ENCODE results near the gene MED13L. TPM values are rescaled to one million over a fixed set of nuclear protein-coding genes. Genes with fewer than 3 reads are reported as not detected.

Gene MED13L
- polyA plus RNA-seq, 1 of the 3 experiments (the other 2 are of a cell fraction), result 17.1 TPM

DNA sequence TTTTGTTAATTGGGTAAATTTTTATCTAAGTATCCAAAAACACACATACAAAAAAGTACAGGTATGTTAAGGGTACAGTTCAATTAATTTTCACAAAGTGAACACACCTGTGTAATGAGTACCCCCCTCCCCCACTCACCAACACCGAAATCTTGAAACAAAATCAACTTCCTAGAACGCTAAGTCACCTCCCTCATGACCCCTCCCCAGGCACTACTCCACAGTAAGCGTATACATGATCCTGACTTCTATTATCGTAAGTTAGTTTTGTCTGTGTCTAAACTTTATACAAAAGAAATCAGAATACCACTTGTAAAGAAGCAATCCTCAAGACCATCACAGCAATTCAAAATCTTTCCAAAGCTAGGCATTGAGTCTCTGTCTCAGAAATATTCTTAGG, 100.5 kb downstream of the MED13L start:
- H3K4me2 ChIP-seq, result no peak overlapping the region
- no peaks in the 10 kb centered on the region for H3K36me3 ChIP-seq (replicated peaks in 1 of 2; ENCODE audit: control insufficient read depth in 1 of 2, insufficient read depth in 2 of 2, low read length in 1 of 2)
- H4K20me1 ChIP-seq (ENCODE audit: insufficient read depth), result peaks cover 100% of the 10 kb centered on the region
- TF ChIP-seq TEAD4 (IDR thresholded peaks at IDR 0.05; ENCODE audit: borderline replicate concordance, insufficient read depth), result no peak
- no peak for TF ChIP-seq SMC3 (IDR thresholded peaks at IDR 0.05; ENCODE audit: low read depth, low read length)
- TF ChIP-seq, protein P1, sequence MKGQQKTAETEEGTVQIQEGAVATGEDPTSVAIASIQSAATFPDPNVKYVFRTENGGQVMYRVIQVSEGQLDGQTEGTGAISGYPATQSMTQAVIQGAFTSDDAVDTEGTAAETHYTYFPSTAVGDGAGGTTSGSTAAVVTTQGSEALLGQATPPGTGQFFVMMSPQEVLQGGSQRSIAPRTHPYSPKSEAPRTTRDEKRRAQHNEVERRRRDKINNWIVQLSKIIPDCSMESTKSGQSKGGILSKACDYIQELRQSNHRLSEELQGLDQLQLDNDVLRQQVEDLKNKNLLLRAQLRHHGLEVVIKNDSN (IDR thresholded peaks at IDR 0.05; ENCODE audit: borderline replicate concordance, low read depth), result no peak
- TF ChIP-seq, protein P2, sequence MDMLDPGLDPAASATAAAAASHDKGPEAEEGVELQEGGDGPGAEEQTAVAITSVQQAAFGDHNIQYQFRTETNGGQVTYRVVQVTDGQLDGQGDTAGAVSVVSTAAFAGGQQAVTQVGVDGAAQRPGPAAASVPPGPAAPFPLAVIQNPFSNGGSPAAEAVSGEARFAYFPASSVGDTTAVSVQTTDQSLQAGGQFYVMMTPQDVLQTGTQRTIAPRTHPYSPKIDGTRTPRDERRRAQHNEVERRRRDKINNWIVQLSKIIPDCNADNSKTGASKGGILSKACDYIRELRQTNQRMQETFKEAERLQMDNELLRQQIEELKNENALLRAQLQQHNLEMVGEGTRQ (IDR thresholded peaks at IDR 0.05; ENCODE audit: borderline replicate concordance, low read depth, low read length), result no peak
- no peak for TF ChIP-seq RFX5 (IDR thresholded peaks at IDR 0.05; ENCODE audit: low read length)
- TF ChIP-seq TAF1 (IDR thresholded peaks at IDR 0.05; ENCODE audit: borderline replicate concordance, low read depth, low read length), result no peak
- no peak for TF ChIP-seq EZH2phosphoT487 (IDR thresholded peaks at IDR 0.05; ENCODE audit: borderline replicate concordance, low read depth)
- H3K9ac ChIP-seq, result no peak overlapping the region
- H3F3A ChIP-seq (replicated peaks; ENCODE audit: insufficient read depth), result peaks cover 11% of the 10 kb centered on the region
- CTCF ChIA-PET, result interaction anchor here (1.2 to 1.5 kb wide), 2 partner anchors 12 to 13 kb away, joined by 3 read pairs; no protein-coding TSS in a partner anchor
- WGBS (ENCODE audit: low lambda C conversion rate), result 98% methylated on average over 4 of the region's 4 CpGs
- POLR2A ChIA-PET, result no interaction called here
- no peak overlapping the region for H3K27ac ChIP-seq (ENCODE audit: low read depth in 2 of 2, low read length in 1 of 2)
- H3K9me3 ChIP-seq, result no peaks in the 10 kb centered on the region
- DNase-seq, result no peak
- H3K79me2 ChIP-seq (ENCODE audit: insufficient read depth), result peaks cover 100% of the 10 kb centered on the region
- no peaks in the 10 kb centered on the region for H3K27me3 ChIP-seq (ENCODE audit: insufficient read depth)
- H3K9me2 ChIP-seq, result no peaks in the 10 kb centered on the region
- no peak overlapping the region for H3K4me3 ChIP-seq (ENCODE audit: low read depth in 2 of 2, low read length in 1 of 2)
- H3K4me1 ChIP-seq (ENCODE audit: control insufficient read depth in 1 of 2, insufficient read depth in 2 of 2, low read depth in 1 of 2, low read length in 1 of 2), result peaks cover 2 to 9% of the 10 kb centered on the region in 2 experiments; a peak in 2 of 4 replicates
- H2AFZ ChIP-seq (ENCODE audit: low read depth), result no peak overlapping the region

GRCh38 chr12:116174904-116175303, 102.6 kb downstream of the MED13L start:
- WGBS (ENCODE audit: low lambda C conversion rate), result 94% methylated on average over 4 of the region's 4 CpGs
- Histone ChIP-seq H3K4me2 (no peak overlapping the region), H3F3A (replicated peaks; ENCODE audit: insufficient read depth) (peaks cover 23% of the 10 kb centered on the region), H3K9me3 (no peaks in the 10 kb centered on the region), H3K4me1 (ENCODE audit: control insufficient read depth in 1 of 2, insufficient read depth in 2 of 2, low read depth in 1 of 2, low read length in 1 of 2) (peaks cover 2 to 19% of the 10 kb centered on the region in 2 experiments; a peak in 2 of 4 replicates), H3K27ac (ENCODE audit: low read depth in 2 of 2, low read length in 1 of 2) (no peak overlapping the region), H3K79me2 (ENCODE audit: insufficient read depth) (peaks cover 100% of the 10 kb centered on the region), H2AFZ (ENCODE audit: low read depth) (no peak overlapping the region), H3K27me3 (ENCODE audit: insufficient read depth) (no peaks in the 10 kb centered on the region), H3K9ac (no peak overlapping the region), H3K4me3 (ENCODE audit: low read depth in 2 of 2, low read length in 1 of 2) (no peak overlapping the region), H3K9me2 (no peaks in the 10 kb centered on the region), H3K36me3 (replicated peaks in 1 of 2; ENCODE audit: control insufficient read depth in 1 of 2, insufficient read depth in 2 of 2, low read length in 1 of 2) (no peaks in the 10 kb centered on the region), H4K20me1 (ENCODE audit: insufficient read depth) (peaks cover 100% of the 10 kb centered on the region)
- TF ChIP-seq RFX5 (IDR thresholded peaks at IDR 0.05; ENCODE audit: low read length) (no peak), SIN3A (IDR thresholded peaks at IDR 0.05; ENCODE audit: borderline replicate concordance, low read depth, low read length) (no peak), YY1 (IDR thresholded peaks at IDR 0.05; ENCODE audit: low read depth) (no peak), RCOR1 (IDR thresholded peaks at IDR 0.05; ENCODE audit: low read length) (no peak), FOXJ3 (CRISPR knock-in tag; IDR thresholded peaks at IDR 0.05) (no peak), ELF1 (IDR thresholded peaks at IDR 0.05) (no peak), TEAD4 (IDR thresholded peaks at IDR 0.05; ENCODE audit: borderline replicate concordance, insufficient read depth) (no peak), NFIC (IDR thresholded peaks at IDR 0.05; ENCODE audit: borderline replicate concordance) (no peak), TCF12 (IDR thresholded peaks at IDR 0.05) (no peak), EP300 (IDR thresholded peaks at IDR 0.05; ENCODE audit: borderline replicate concordance in 1 of 2, low read depth in 1 of 2, low read length in 1 of 2) (no peak), RXRA (IDR thresholded peaks at IDR 0.05; ENCODE audit: borderline replicate concordance, low read depth) (no peak)
- TF ChIP-seq, protein P3, sequence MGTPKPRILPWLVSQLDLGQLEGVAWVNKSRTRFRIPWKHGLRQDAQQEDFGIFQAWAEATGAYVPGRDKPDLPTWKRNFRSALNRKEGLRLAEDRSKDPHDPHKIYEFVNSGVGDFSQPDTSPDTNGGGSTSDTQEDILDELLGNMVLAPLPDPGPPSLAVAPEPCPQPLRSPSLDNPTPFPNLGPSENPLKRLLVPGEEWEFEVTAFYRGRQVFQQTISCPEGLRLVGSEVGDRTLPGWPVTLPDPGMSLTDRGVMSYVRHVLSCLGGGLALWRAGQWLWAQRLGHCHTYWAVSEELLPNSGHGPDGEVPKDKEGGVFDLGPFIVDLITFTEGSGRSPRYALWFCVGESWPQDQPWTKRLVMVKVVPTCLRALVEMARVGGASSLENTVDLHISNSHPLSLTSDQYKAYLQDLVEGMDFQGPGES (IDR thresholded peaks at IDR 0.05; ENCODE audit: low read depth, low read length), result no peak
- TF ChIP-seq, protein P4, sequence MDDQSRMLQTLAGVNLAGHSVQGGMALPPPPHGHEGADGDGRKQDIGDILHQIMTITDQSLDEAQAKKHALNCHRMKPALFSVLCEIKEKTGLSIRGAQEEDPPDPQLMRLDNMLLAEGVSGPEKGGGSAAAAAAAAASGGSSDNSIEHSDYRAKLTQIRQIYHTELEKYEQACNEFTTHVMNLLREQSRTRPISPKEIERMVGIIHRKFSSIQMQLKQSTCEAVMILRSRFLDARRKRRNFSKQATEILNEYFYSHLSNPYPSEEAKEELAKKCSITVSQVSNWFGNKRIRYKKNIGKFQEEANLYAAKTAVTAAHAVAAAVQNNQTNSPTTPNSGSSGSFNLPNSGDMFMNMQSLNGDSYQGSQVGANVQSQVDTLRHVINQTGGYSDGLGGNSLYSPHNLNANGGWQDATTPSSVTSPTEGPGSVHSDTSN (IDR thresholded peaks at IDR 0.05), result no peak
- no peak for DNase-seq
- POLR2A ChIA-PET, result no interaction called here
- CTCF ChIA-PET, result no interaction called here

Measured in SK-N-SH (cell line).